ENCODE data around the gene TMF1.
A peak's percentile ranks its signal among the peaks of the same experiment; 100 is the strongest.

Gene TMF1

GRCh38 chr3:68972358-68972979 lies 79.7 kb downstream of the TMF1 start:
- peak; percentile 4 for DNase-seq
